HCT116 (cell line): ENCODE results near the gene SHC2. TPM values are rescaled to one million over a fixed set of nuclear protein-coding genes. Genes with fewer than 3 reads are reported as not detected.

Experiments
- ATAC-seq: fragments of 200-7000 bp; cut with Tn5 transposase; 2 replicates; pipeline ENCODE4 v1.9.1; 2020; ENCODE audit warnings: mild to moderate bottlenecking, moderate library complexity
- BruUV-seq: library from RNA; stranded (reverse); fragments of 400-500 nt; replicated peaks from 2 replicates; lab custom pipeline; 2021; lab: Mats Ljungman, UMichigan
- CTCF ChIA-PET: fragments of 300-600 bp; sonication (Branson Sonifier 250); formaldehyde crosslinking; loops from one replicate; lab custom pipeline; 2021; ENCODE audit warnings: antibody characterized with exemption; lab: Charles Lee
- POLR2A ChIA-PET: fragments of 300-600, 350-600 bp; sonication (Branson Sonifier 250); formaldehyde crosslinking; loops from one replicate; lab custom pipeline; 2021; ENCODE audit warnings: antibody characterized with exemption; lab: Charles Lee
- RAD21 ChIA-PET, 2 experiments: fragments of 300-600 bp; sonication (Branson Sonifier 250); formaldehyde crosslinking; loops; one replicate each; lab custom pipeline; 2023; ENCODE audit warnings: low total read pairs in 2 of 2; ENCODE audit not compliant: uncharacterized antibody in 2 of 2, unreplicated experiment in 2 of 2, low non-redundant PET in 1 of 2; lab: Charles Lee
- DNase-seq: peaks from one replicate; pipeline ENCODE4 v3.0.0-alpha.2; 2010; ENCODE audit warnings: low read depth, low spot score
- H2AFZ ChIP-seq: fragments of 200-600 bp; shearing (Covaris generic), sonication (generic); 2 replicates; pipeline ENCODE4 v1.6.1; 2017; ENCODE audit warnings: low read depth, mixed run types, mixed read lengths, antibody characterized with exemption, low read length; ENCODE audit not compliant: poor library complexity, severe bottlenecking
- H3K27ac ChIP-seq: 2 replicates; pipeline ENCODE4 v1.5.1; 2012; ENCODE audit warnings: low read depth, low read length
- H3K27me3 ChIP-seq: fragments of 200-600 bp; sonication (generic); 2 replicates; pipeline ENCODE4 v1.6.1; 2016; ENCODE audit warnings: mixed run types, low read length, mixed read lengths; ENCODE audit not compliant: insufficient read depth
- H3K36me3 ChIP-seq, 2 experiments: fragments of 200-500 bp in 1 of 2; fragments of 200-600 bp in 1 of 2; sonication (Bioruptor generic) in 1 of 2; sonication (generic) in 1 of 2; 2 replicates each; pipeline versions ENCODE4 v1.5.1 to v1.6.1; 2014 to 2016; ENCODE audit warnings: low read length in 2 of 2, inconsistent platforms in 1 of 2, mixed read lengths in 1 of 2, mixed run types in 1 of 2; ENCODE audit not compliant: insufficient read depth in 2 of 2, control insufficient read depth in 1 of 2
- H3K4me1 ChIP-seq, 2 experiments: fragments of 200-600 bp in 1 of 2; sonication (generic) in 1 of 2; 2 replicates each; pipeline versions ENCODE4 v1.5.1 to v1.6.1; 2012 to 2017; ENCODE audit warnings: low read length in 2 of 2, inconsistent platforms in 1 of 2, mild to moderate bottlenecking in 1 of 2, mixed read lengths in 1 of 2, mixed run types in 1 of 2, moderate library complexity in 1 of 2; ENCODE audit not compliant: insufficient read depth in 2 of 2, control insufficient read depth in 1 of 2
- H3K4me2 ChIP-seq: fragments of 200-600 bp; sonication (generic); 2 replicates; pipeline ENCODE4 v1.6.1; 2017; ENCODE audit warnings: mixed run types, low read length, mixed read lengths
- H3K4me3 ChIP-seq, 2 experiments: fragments of 200-600 bp in 1 of 2; sonication (generic) in 1 of 2; replicated peaks in 1 of 2; 2 replicates each; pipeline ENCODE4 v1.5.1; 2011 to 2016; ENCODE audit warnings: low read length in 2 of 2, control low read depth in 1 of 2, low read depth in 1 of 2, mild to moderate bottlenecking in 1 of 2, mixed read lengths in 1 of 2, mixed run types in 1 of 2
- H3K79me2 ChIP-seq: fragments of 200-600 bp; sonication (generic); 2 replicates; pipeline ENCODE4 v1.6.1; 2017; ENCODE audit warnings: mild to moderate bottlenecking, mixed run types, low read length, moderate library complexity, mixed read lengths; ENCODE audit not compliant: insufficient read depth
- H3K9ac ChIP-seq: fragments of 200-600 bp; sonication (generic); 2 replicates; pipeline ENCODE4 v1.6.1; 2016; ENCODE audit warnings: low read length, mixed read lengths
- H3K9me2 ChIP-seq: fragments of 200-600 bp; sonication (generic), shearing (Covaris generic); 2 replicates; pipeline ENCODE4 v1.6.1; 2017; ENCODE audit warnings: mixed run types, mild to moderate bottlenecking, moderate library complexity; ENCODE audit not compliant: insufficient read depth
- H3K9me3 ChIP-seq, 2 experiments: fragments of 200-500 bp in 1 of 2; fragments of 200-600 bp in 1 of 2; sonication (Bioruptor generic) in 1 of 2; sonication (generic) in 1 of 2; 2 replicates each; pipeline ENCODE4 v1.6.1; 2014 to 2017; ENCODE audit warnings: low read length in 2 of 2, mixed read lengths in 2 of 2, inconsistent platforms in 1 of 2, low read depth in 1 of 2, mild to moderate bottlenecking in 1 of 2, mixed run types in 1 of 2, moderate library complexity in 1 of 2; ENCODE audit not compliant: control insufficient read depth in 1 of 2, insufficient read depth in 1 of 2
- H4K20me1 ChIP-seq: fragments of 200-600 bp; sonication (generic), shearing (Covaris generic); 2 replicates; pipeline ENCODE4 v1.6.1; 2017; ENCODE audit warnings: mixed run types, mild to moderate bottlenecking, moderate library complexity; ENCODE audit not compliant: insufficient read depth
- ATF3 ChIP-seq: IDR thresholded peaks from 2 replicates; pipeline ENCODE4 v1.6.1; 2012
- CBX3 ChIP-seq: IDR thresholded peaks from 2 replicates; pipeline ENCODE4 v1.6.1; 2012; ENCODE audit warnings: low read depth
- CEBPB ChIP-seq: IDR thresholded peaks from 2 replicates; pipeline ENCODE4 v1.6.1; 2012; ENCODE audit warnings: low read depth
- EGR1 ChIP-seq: IDR thresholded peaks from 2 replicates; pipeline ENCODE4 v1.6.1; 2012; ENCODE audit warnings: low read depth
- ELF1 ChIP-seq: IDR thresholded peaks from 2 replicates; pipeline ENCODE4 v1.6.1; 2012; ENCODE audit warnings: low read depth, borderline replicate concordance
- EZH2 ChIP-seq: fragments of 200-600 bp; sonication (generic); IDR thresholded peaks from 2 replicates; pipeline ENCODE4 v1.6.1; 2017; ENCODE audit warnings: antibody characterized with exemption, mixed run types
- FOSL1 ChIP-seq: IDR thresholded peaks from 2 replicates; pipeline ENCODE4 v1.6.1; 2012; ENCODE audit warnings: low read depth
- JUND ChIP-seq: IDR thresholded peaks from 2 replicates; pipeline ENCODE4 v1.6.1; 2012
- MAX ChIP-seq: IDR thresholded peaks from 2 replicates; pipeline ENCODE4 v1.6.1; 2012
- POLR2A ChIP-seq: IDR thresholded peaks from 2 replicates; pipeline ENCODE4 v1.7.0; 2011; ENCODE audit warnings: borderline replicate concordance; ENCODE audit not compliant: insufficient read depth, insufficient read length; ENCODE audit errors: extremely low read depth
- POLR2AphosphoS5 ChIP-seq: IDR thresholded peaks from 2 replicates; pipeline ENCODE4 v1.6.1; 2011; ENCODE audit warnings: mild to moderate bottlenecking, low read depth, low read length, moderate library complexity
- RAD21 ChIP-seq: IDR thresholded peaks from 2 replicates; pipeline ENCODE4 v1.6.1; 2012; ENCODE audit warnings: low read depth, mild to moderate bottlenecking
- REST ChIP-seq: IDR thresholded peaks from 2 replicates; pipeline ENCODE4 v1.6.1; 2012; ENCODE audit warnings: low read depth
- SP1 ChIP-seq: IDR thresholded peaks from 2 replicates; pipeline ENCODE4 v1.6.1; 2012; ENCODE audit warnings: low read depth
- SRF ChIP-seq: IDR thresholded peaks from 2 replicates; pipeline ENCODE4 v1.6.1; 2012; ENCODE audit warnings: low read depth
- TCF7L2 ChIP-seq: IDR thresholded peaks from 2 replicates; pipeline ENCODE4 v1.7.0; 2011; ENCODE audit warnings: borderline replicate concordance, inconsistent platforms; ENCODE audit not compliant: insufficient read depth, insufficient read length; ENCODE audit errors: extremely low read depth
- YY1 ChIP-seq: IDR thresholded peaks from 2 replicates; pipeline ENCODE4 v1.6.1; 2011; ENCODE audit warnings: low read length, low read depth, moderate library complexity, mild to moderate bottlenecking; ENCODE audit not compliant: insufficient replicate concordance; ENCODE audit errors: extremely low read depth
- ZBTB33 ChIP-seq: IDR thresholded peaks from 2 replicates; pipeline ENCODE4 v1.6.1; 2011; ENCODE audit warnings: mild to moderate bottlenecking, low read length, moderate library complexity; ENCODE audit not compliant: insufficient replicate concordance; ENCODE audit errors: extremely low read depth
- ZFX ChIP-seq: fragments of 450-650 bp; IDR thresholded peaks from 2 replicates; pipeline ENCODE4 v1.6.1; 2017
- ZNF274 ChIP-seq: fragments of 200-500 bp; sonication (Bioruptor generic); IDR thresholded peaks from 2 replicates; pipeline ENCODE4 v1.6.1; 2014; ENCODE audit warnings: mild to moderate bottlenecking, low read depth, low read length, inconsistent platforms
- intact Hi-C: fragments of 100-400 bp; cut with micrococcal nuclease; formaldehyde crosslinking; loops from 2 replicates; pipeline ENCODE4 v1.10.0; 2022
- total RNA-seq: library from RNA; stranded (reverse); gene quantifications from one replicate; pipeline ENCODE4 v1.2.1, GENCODE V29; 2021; ENCODE audit not compliant: unreplicated experiment

Gene SHC2
- total RNA-seq, 1 experiment from 2014 or later: 2.5 TPM

- H3K79me2 ChIP-seq: no peaks in the 10 kb centered on the region
- H3K4me1 ChIP-seq: no peaks in the 10 kb centered on the region
- H3K9me3 ChIP-seq: peaks cover 0 to 8% of the 10 kb centered on the region in 2 experiments; a peak in 2 of 4 replicates
- RAD21 ChIA-PET: no interaction called here
- ATAC-seq (no peak), DNase-seq (no peak)
- no peak overlapping the region for H3K4me2 ChIP-seq
- POLR2A ChIA-PET: no interaction called here
- no peaks in the 10 kb centered on the region for H3K27me3 ChIP-seq
- H4K20me1 ChIP-seq: no peaks in the 10 kb centered on the region
- H3K27ac ChIP-seq: no peak overlapping the region
- TF ChIP-seq SP1: no peak
- no peak for TF ChIP-seq SRF
- no peak for TF ChIP-seq ZNF274
- TF ChIP-seq CEBPB: no peak
- TF ChIP-seq ATF3: no peak
- TF ChIP-seq POLR2AphosphoS5: no peak
- no peak for TF ChIP-seq JUND
- TF ChIP-seq POLR2A: no peak
- TF ChIP-seq FOSL1: no peak
- no peak for TF ChIP-seq ZBTB33
- TF ChIP-seq RAD21: no peak
- no peak for TF ChIP-seq TCF7L2
- TF ChIP-seq YY1: no peak
- no peak for TF ChIP-seq EGR1
- no peak for TF ChIP-seq MAX
- no peak for TF ChIP-seq REST
- no peak for TF ChIP-seq ELF1
- TF ChIP-seq ZFX: no peak
- no peak for TF ChIP-seq EZH2
- TF ChIP-seq CBX3: no peak
- H3K4me3 ChIP-seq: no peak overlapping the region
- H2AFZ ChIP-seq: no peak overlapping the region
- H3K9me2 ChIP-seq: no peaks in the 10 kb centered on the region
- intact Hi-C loops: no loop called here
- no TSS peak for BruUV-seq
- no peak overlapping the region for H3K9ac ChIP-seq
- no peaks in the 10 kb centered on the region for H3K36me3 ChIP-seq
- CTCF ChIA-PET: no interaction called here
These were observed 8.0 kb downstream of the SHC2 start for GRCh38 chr19:452829-453228.
